Panc1 (cell line): ENCODE measurements around the gene SCRN1. TPM values are rescaled to one million over a fixed set of nuclear protein-coding genes. Genes with fewer than 3 reads are reported as not detected.

ENCODE experiments used
- ATAC-seq: fragments of 200-7000 bp; cut with Tn5 transposase; 2 replicates; pipeline ENCODE4 v1.9.1; 2020; ENCODE audit warnings: mild to moderate bottlenecking, moderate library complexity
- BruUV-seq: library from RNA; stranded (reverse); fragments of 400-500 nt; replicated peaks from 2 replicates; lab custom pipeline; 2021; lab: Mats Ljungman, UMichigan
- CTCF ChIA-PET: fragments of 300-600 bp; sonication (Branson Sonifier 250); formaldehyde crosslinking; loops from one replicate; lab custom pipeline; 2022; ENCODE audit warnings: antibody characterized with exemption; lab: Charles Lee
- POLR2A ChIA-PET: fragments of 300-600 bp; sonication (Branson Sonifier 250); formaldehyde crosslinking; loops from one replicate; lab custom pipeline; 2022; ENCODE audit warnings: antibody characterized with exemption; lab: Charles Lee
- DNase-seq: peaks from one replicate; pipeline ENCODE4 v3.0.0-alpha.2; 2010; ENCODE audit warnings: low read depth, low spot score
- H3K27ac ChIP-seq: 2 replicates; pipeline ENCODE4 v1.5.1; 2011; ENCODE audit warnings: mild to moderate bottlenecking, low read length, inconsistent platforms
- H3K27me3 ChIP-seq: fragments of 200-500 bp; sonication (Bioruptor generic); 2 replicates; pipeline ENCODE4 v1.6.0; 2014; ENCODE audit warnings: low read length, inconsistent platforms; ENCODE audit not compliant: control insufficient read depth, insufficient read depth
- H3K36me3 ChIP-seq: fragments of 200-500 bp; sonication (Bioruptor generic); 2 replicates; pipeline ENCODE4 v1.5.1; 2014; ENCODE audit warnings: inconsistent platforms, mild to moderate bottlenecking, low read length, moderate library complexity; ENCODE audit not compliant: control insufficient read depth, insufficient read depth
- H3K4me1 ChIP-seq: 2 replicates; pipeline ENCODE4 v1.5.1; 2011; ENCODE audit warnings: inconsistent platforms, mild to moderate bottlenecking, low read length, moderate library complexity; ENCODE audit not compliant: control insufficient read depth, insufficient read depth
- H3K4me3 ChIP-seq, 2 experiments: 2 replicates each; pipeline ENCODE4 v1.5.1; 2011 to 2012; ENCODE audit warnings: low read depth in 2 of 2, low read length in 2 of 2, mild to moderate bottlenecking in 2 of 2, inconsistent platforms in 1 of 2, moderate library complexity in 1 of 2
- H3K9me3 ChIP-seq: fragments of 200-500 bp; sonication (Bioruptor generic); 2 replicates; pipeline ENCODE4 v1.5.1; 2014; ENCODE audit warnings: low read depth, mild to moderate bottlenecking, inconsistent platforms, low read length, moderate library complexity; ENCODE audit not compliant: control insufficient read depth, insufficient read depth
- CTCF ChIP-seq: fragments of 450-650 bp; IDR thresholded peaks from 2 replicates; pipeline ENCODE4 v1.5.1; 2017; ENCODE audit warnings: mild to moderate bottlenecking
- POLR2AphosphoS5 ChIP-seq: IDR thresholded peaks from 2 replicates; pipeline ENCODE4 v1.6.1; 2012; ENCODE audit warnings: mild to moderate bottlenecking, low read depth, low read length, moderate library complexity
- REST ChIP-seq, 2 experiments: IDR thresholded peaks; 2 replicates each; pipeline ENCODE4 v1.6.1; 2011 to 2012; ENCODE audit warnings: low read depth in 2 of 2, control low read depth in 1 of 2, low read length in 1 of 2, mild to moderate bottlenecking in 1 of 2, moderate library complexity in 1 of 2; ENCODE audit not compliant: insufficient read depth in 1 of 2
- SIN3A ChIP-seq: IDR thresholded peaks from 2 replicates; pipeline ENCODE4 v1.6.1; 2012; ENCODE audit warnings: low read depth, mild to moderate bottlenecking, low read length, moderate library complexity, borderline replicate concordance; ENCODE audit not compliant: insufficient read depth
- TCF7L2 ChIP-seq: IDR thresholded peaks from 2 replicates; pipeline ENCODE4 v1.6.1; 2011; ENCODE audit warnings: mild to moderate bottlenecking, low read depth, low read length, inconsistent platforms
- in situ Hi-C: cut with HindIII; loops from 2 replicates; pipeline ENCODE4 v1.10.0; 2016; ENCODE audit warnings: low sequenced_read_pairs, low pct_unique_long_range_greater_than_20kb
- intact Hi-C: fragments of 100-400 bp; cut with micrococcal nuclease; formaldehyde crosslinking; loops from one replicate; pipeline ENCODE4 v1.10.0; 2022; ENCODE audit not compliant: unreplicated experiment
- total RNA-seq: library from RNA; stranded (reverse); gene quantifications from one replicate; pipeline ENCODE4 v1.2.1, GENCODE V29; 2021; ENCODE audit not compliant: unreplicated experiment

The SCRN1 gene
- total RNA-seq, 1 experiment from 2014 or later, result 189 TPM

- no peak overlapping the region for H3K4me3 ChIP-seq
- intact Hi-C loops (no loop called here), in situ Hi-C loops (no loop called here)
- ChIA-PET POLR2A (no interaction called here), CTCF (interaction anchor here (0.6 kb wide), 1 partner anchor 8 kb away, joined by 3 read pairs; no protein-coding TSS in a partner anchor)
- H3K9me3 ChIP-seq, result no peaks in the 10 kb centered on the region
- BruUV-seq, result no TSS peak
- no peaks in the 10 kb centered on the region for H3K4me1 ChIP-seq
- DNase-seq (no peak), ATAC-seq (no peak)
- H3K27me3 ChIP-seq, result no peaks in the 10 kb centered on the region
- no peak for TF ChIP-seq CTCF
- no peak for TF ChIP-seq TCF7L2
- TF ChIP-seq REST (IDR thresholded peaks at IDR 0.05; ENCODE audit: insufficient read depth in 1 of 2, low read depth in 2 of 2, low read length in 1 of 2), result no peak
- TF ChIP-seq SIN3A, result no peak
- no peak for TF ChIP-seq POLR2AphosphoS5
- no peak overlapping the region for H3K27ac ChIP-seq
- H3K36me3 ChIP-seq, result peaks cover 2% of the 10 kb centered on the region; the same call in 1 of the 2 replicates
Measured at GRCh38 chr7:29958667-29959358, 30.8 kb downstream of the SCRN1 start.

- POLR2A ChIA-PET, result no interaction called here
- H3K9me3 ChIP-seq, result no peaks in the 10 kb centered on the region
- ATAC-seq (no peak), DNase-seq (no peak)
- no peaks in the 10 kb centered on the region for H3K4me1 ChIP-seq
- in situ Hi-C loops (no loop called here), intact Hi-C loops (no loop called here)
- CTCF ChIA-PET, result no interaction called here
- no peak for TF ChIP-seq REST (IDR thresholded peaks at IDR 0.05; ENCODE audit: insufficient read depth in 1 of 2, low read depth in 2 of 2, low read length in 1 of 2)
- no peak for TF ChIP-seq POLR2AphosphoS5
- TF ChIP-seq SIN3A, result no peak
- no peak for TF ChIP-seq TCF7L2
- no peak for TF ChIP-seq CTCF
- H3K27ac ChIP-seq, result no peak overlapping the region
- no peak overlapping the region for H3K4me3 ChIP-seq
- no TSS peak for BruUV-seq
- peaks cover 2% of the 10 kb centered on the region; the same call in 1 of the 2 replicates for H3K36me3 ChIP-seq
- H3K27me3 ChIP-seq, result no peaks in the 10 kb centered on the region
Measured at GRCh38 chr7:29957521-29958310, 31.9 kb downstream of the SCRN1 start.
